Measurements from ENCODE around the gene GPC6. TPM values are rescaled to one million over a fixed set of nuclear protein-coding genes. Genes with fewer than 3 reads are reported as not detected.
A peak's percentile ranks its signal among the peaks of the same experiment; 100 is the strongest.

The GPC6 gene
- total and polyA plus RNA-seq, 2 donors (not counting 3 experiments of a cell fraction or from before 2014, with no cell fraction given): 0.01 TPM; not detected in 1

DNA sequence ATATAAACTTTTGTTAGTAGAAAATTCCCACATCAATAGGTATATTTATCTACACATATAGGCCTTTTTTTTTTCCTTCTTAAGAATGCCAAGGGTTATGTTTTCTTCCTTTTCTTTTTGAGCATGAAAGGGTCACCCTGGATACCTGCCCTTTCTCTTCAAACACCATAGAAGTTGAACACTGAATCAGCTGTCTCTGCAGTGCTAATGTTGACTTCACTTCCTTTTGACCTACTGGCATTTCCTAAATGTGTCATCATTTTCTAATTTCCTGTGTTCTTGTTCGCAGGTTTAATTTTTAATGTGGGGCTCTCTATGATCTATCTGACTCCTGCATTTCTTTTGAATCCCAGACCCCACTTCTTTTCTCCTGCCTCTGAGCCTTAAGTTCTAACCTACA, 532.0 kb downstream of the GPC6 start:
- no peaks in the 10 kb centered on the region for H3K27me3 ChIP-seq (ENCODE audit: control insufficient read depth in 2 of 2, insufficient read depth in 2 of 2, low read length in 2 of 2)
- H4K20me1 ChIP-seq (replicated peaks; ENCODE audit: control insufficient read depth, extremely low read depth, insufficient read depth, low read length): no peaks in the 10 kb centered on the region
- H3K4me3 ChIP-seq (replicated peaks in 1 of 3; ENCODE audit: insufficient read depth in 1 of 3, low read depth in 1 of 3, low read length in 3 of 3): no peak overlapping the region
- intact Hi-C loops (cut with micrococcal nuclease) (no loop called here), dilution Hi-C loops (cut with MboI; ENCODE audit: extremely low pct_ligation_motif_present, low sequenced_read_pairs) (no loop called here)
- TF ChIP-seq GATA2 (IDR thresholded peaks at IDR 0.05; ENCODE audit: insufficient read depth, insufficient read length, low read depth, low read length) (no peak), FOS (IDR thresholded peaks at IDR 0.05; ENCODE audit: borderline replicate concordance, insufficient read depth, low read length) (no peak), JUN (IDR thresholded peaks at IDR 0.05; ENCODE audit: borderline replicate concordance, insufficient read depth, insufficient read length, low read depth) (peak; percentile 60), POLR2A (IDR thresholded peaks at IDR 0.05; ENCODE audit: low read depth, low read length) (no peak)
- H3K4me1 ChIP-seq (ENCODE audit: control insufficient read depth, extremely low read depth, insufficient read depth, low read length): peaks cover 9% of the 10 kb centered on the region
- ChIA-PET CTCF (no interaction called here), POLR2A (no interaction called here)
- no TSS peak for BruUV-seq (replicated peaks)
- DNase-seq (ENCODE audit: low read depth, low spot score) (peak; percentile 3), FAIRE-seq (no peak)
- peak overlapping the region; percentile 11 for H3K27ac ChIP-seq (ENCODE audit: insufficient read depth, low read depth, low read length)
- no peaks in the 10 kb centered on the region for H3K9me3 ChIP-seq (replicated peaks; ENCODE audit: control insufficient read depth, insufficient read depth, low read length)
- no peaks in the 10 kb centered on the region for H3K36me3 ChIP-seq (ENCODE audit: control insufficient read depth in 2 of 2, extremely low read depth in 1 of 2, insufficient read depth in 2 of 2, low read length in 2 of 2)
- H3K79me2 ChIP-seq (ENCODE audit: control insufficient read depth, insufficient read depth, low read length): no peaks in the 10 kb centered on the region
- no peak overlapping the region for H2AFZ ChIP-seq (ENCODE audit: low read depth, low read length)
- H3K9me1 ChIP-seq (replicated peaks; ENCODE audit: control insufficient read depth, extremely low read depth, insufficient read depth, low read length): no peaks in the 10 kb centered on the region
- H3K4me2 ChIP-seq (ENCODE audit: insufficient read depth, low read length): no peak overlapping the region
- no peak overlapping the region for H3K9ac ChIP-seq (replicated peaks; ENCODE audit: extremely low read depth, insufficient read depth, low read length)

DNA sequence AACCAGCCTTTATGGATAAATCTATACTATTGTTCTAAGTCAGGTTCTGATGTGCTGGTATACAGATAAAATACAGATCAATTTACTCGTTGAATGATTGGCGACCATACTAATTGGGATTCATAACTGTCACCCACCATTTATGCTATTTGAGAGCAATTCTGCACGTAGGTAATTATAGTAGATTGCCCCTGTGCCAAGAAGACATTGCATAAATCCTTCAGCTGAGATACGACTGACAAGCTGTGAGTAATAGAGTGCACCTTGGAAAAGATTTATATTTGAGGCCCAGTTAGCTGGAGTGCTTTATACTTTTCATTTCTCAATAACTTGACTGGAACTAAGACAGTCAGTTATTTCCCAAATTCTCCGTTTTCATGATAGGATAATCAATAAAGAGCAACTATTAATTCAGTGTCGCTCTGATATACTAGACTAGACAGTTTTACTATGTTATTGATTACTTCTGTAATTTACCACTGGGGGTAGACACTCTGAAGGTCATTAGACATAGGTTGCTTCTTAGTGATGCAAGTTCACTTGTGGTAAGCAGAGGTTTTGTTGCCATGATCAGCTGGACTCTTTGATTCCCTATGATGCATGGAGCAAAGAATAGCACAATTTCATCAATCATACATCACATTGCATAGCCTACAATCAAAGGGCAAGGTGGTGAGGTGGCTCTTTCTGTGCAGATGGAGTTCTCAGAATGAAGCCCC, 536.3 kb downstream of the GPC6 start:
- TF ChIP-seq JUN (IDR thresholded peaks at IDR 0.05; ENCODE audit: borderline replicate concordance, insufficient read depth, insufficient read length, low read depth) (no peak), POLR2AphosphoS5 (IDR thresholded peaks at IDR 0.05; ENCODE audit: insufficient read depth, low read depth, low read length) (no peak), EZH2 (IDR thresholded peaks at IDR 0.05; ENCODE audit: borderline replicate concordance, low read depth, low read length, severe bottlenecking) (no peak), POLR2A (IDR thresholded peaks at IDR 0.05; ENCODE audit: low read depth, low read length) (no peak), MYC (IDR thresholded peaks at IDR 0.05; ENCODE audit: low read depth, low read length) (no peak), GATA2 (IDR thresholded peaks at IDR 0.05; ENCODE audit: insufficient read depth, insufficient read length, low read depth, low read length) (no peak), FOS (IDR thresholded peaks at IDR 0.05; ENCODE audit: borderline replicate concordance, insufficient read depth, low read length) (no peak)
- TF ChIP-seq, protein P1, sequence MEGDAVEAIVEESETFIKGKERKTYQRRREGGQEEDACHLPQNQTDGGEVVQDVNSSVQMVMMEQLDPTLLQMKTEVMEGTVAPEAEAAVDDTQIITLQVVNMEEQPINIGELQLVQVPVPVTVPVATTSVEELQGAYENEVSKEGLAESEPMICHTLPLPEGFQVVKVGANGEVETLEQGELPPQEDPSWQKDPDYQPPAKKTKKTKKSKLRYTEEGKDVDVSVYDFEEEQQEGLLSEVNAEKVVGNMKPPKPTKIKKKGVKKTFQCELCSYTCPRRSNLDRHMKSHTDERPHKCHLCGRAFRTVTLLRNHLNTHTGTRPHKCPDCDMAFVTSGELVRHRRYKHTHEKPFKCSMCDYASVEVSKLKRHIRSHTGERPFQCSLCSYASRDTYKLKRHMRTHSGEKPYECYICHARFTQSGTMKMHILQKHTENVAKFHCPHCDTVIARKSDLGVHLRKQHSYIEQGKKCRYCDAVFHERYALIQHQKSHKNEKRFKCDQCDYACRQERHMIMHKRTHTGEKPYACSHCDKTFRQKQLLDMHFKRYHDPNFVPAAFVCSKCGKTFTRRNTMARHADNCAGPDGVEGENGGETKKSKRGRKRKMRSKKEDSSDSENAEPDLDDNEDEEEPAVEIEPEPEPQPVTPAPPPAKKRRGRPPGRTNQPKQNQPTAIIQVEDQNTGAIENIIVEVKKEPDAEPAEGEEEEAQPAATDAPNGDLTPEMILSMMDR (IDR thresholded peaks at IDR 0.05; ENCODE audit: extremely low read depth in 1 of 2, insufficient read depth in 1 of 2, low read depth in 1 of 2, low read length in 2 of 2): no peak
- TF ChIP-seq, protein P2, sequence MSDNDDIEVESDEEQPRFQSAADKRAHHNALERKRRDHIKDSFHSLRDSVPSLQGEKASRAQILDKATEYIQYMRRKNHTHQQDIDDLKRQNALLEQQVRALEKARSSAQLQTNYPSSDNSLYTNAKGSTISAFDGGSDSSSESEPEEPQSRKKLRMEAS (IDR thresholded peaks at IDR 0.05; ENCODE audit: insufficient read depth, insufficient read length): no peak
- ChIA-PET POLR2A (no interaction called here), CTCF (no interaction called here)
- no TSS peak for BruUV-seq (replicated peaks)
- no peaks in the 10 kb centered on the region for H3K79me2 ChIP-seq (ENCODE audit: control insufficient read depth, insufficient read depth, low read length)
- intact Hi-C loops (cut with micrococcal nuclease): no loop called here
- FAIRE-seq (no peak), DNase-seq (ENCODE audit: low read depth, low spot score) (no peak)
- dilution Hi-C loops (cut with MboI; ENCODE audit: extremely low pct_ligation_motif_present, low sequenced_read_pairs): no loop called here
- no peak overlapping the region for H3K27ac ChIP-seq (ENCODE audit: insufficient read depth, low read depth, low read length)
- no peak overlapping the region for H2AFZ ChIP-seq (ENCODE audit: low read depth, low read length)
- no peak overlapping the region for H3K9ac ChIP-seq (replicated peaks; ENCODE audit: extremely low read depth, insufficient read depth, low read length)
- H3K9me1 ChIP-seq (replicated peaks; ENCODE audit: control insufficient read depth, extremely low read depth, insufficient read depth, low read length): no peaks in the 10 kb centered on the region
- no peak overlapping the region for H3K4me3 ChIP-seq (replicated peaks in 1 of 3; ENCODE audit: insufficient read depth in 1 of 3, low read depth in 1 of 3, low read length in 3 of 3)
- no peaks in the 10 kb centered on the region for H3K9me3 ChIP-seq (replicated peaks; ENCODE audit: control insufficient read depth, insufficient read depth, low read length)
- no peak overlapping the region for H3K4me2 ChIP-seq (ENCODE audit: insufficient read depth, low read length)
- no peaks in the 10 kb centered on the region for H3K27me3 ChIP-seq (ENCODE audit: control insufficient read depth in 2 of 2, insufficient read depth in 2 of 2, low read length in 2 of 2)
- no peaks in the 10 kb centered on the region for H3K36me3 ChIP-seq (ENCODE audit: control insufficient read depth in 2 of 2, extremely low read depth in 1 of 2, insufficient read depth in 2 of 2, low read length in 2 of 2)
- H4K20me1 ChIP-seq (replicated peaks; ENCODE audit: control insufficient read depth, extremely low read depth, insufficient read depth, low read length): no peaks in the 10 kb centered on the region
- peaks cover 6% of the 10 kb centered on the region for H3K4me1 ChIP-seq (ENCODE audit: control insufficient read depth, extremely low read depth, insufficient read depth, low read length)

Measured in endothelial cell of umbilical vein (primary cell).